ENCODE data around the gene MSS51.

- TF ChIP-seq POLR2A (IDR thresholded peaks at IDR 0.05; ENCODE audit: low read depth, low read length) (no peak), TAF1 (IDR thresholded peaks at IDR 0.05; ENCODE audit: low read depth, low read length) (no peak), POLR2AphosphoS5 (IDR thresholded peaks at IDR 0.05; ENCODE audit: low read depth, low read length) (no peak)
Observed at GRCh38 chr10:73424478-73424877, 8.9 kb downstream of the MSS51 start.

All from GM12891 (cell line).